ENCODE data around the gene DIP2C.
"Not testable (repeated sequence)": the region's sequence is repeated elsewhere in the genome, so short reads cannot be mapped to it uniquely, and the experiment has no call there.

Gene DIP2C

DNA sequence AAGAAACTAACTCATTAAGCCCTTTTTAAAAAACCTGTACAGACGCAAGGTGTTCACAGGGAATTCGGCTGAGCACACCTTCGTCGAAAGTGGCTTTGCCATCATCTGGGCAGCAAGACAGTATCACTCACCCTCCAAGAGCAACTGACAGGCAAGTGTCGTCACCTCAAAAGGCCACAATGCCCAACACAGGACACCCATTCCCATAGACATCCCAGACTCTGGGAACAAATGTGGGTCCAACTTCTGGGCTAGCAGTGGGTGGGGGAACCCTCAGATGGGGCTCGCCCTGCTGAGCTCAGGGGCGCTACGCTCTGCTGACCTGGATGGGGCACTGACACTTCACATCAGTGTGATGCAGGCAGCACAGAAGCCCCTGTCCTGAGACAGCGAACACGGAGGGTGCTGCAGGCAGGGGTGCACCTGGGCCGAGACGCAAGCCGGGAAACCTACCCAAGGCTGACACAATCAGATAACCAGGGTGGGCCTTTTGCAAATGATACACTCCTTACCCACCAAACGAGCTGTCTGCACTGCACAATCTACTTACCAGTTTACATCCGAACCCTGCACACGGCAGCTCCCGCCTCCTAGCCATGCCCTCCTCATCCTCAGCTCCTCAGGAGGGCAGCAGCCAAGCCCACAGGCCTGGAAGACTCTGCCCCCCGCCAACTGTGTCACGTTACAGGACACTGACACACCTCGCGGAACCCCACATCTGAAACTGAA, 1.7 kb downstream of the DIP2C start:
- Mint-ChIP-seq H3K27ac (no peak overlapping the region), H3K36me3 (ENCODE audit: low read depth) (no peaks in the 10 kb centered on the region), H3K27me3 (peaks cover 52% of the 10 kb centered on the region), H3K9me3 (no peaks in the 10 kb centered on the region), H3K4me3 (no peak overlapping the region), H3K4me1 (ENCODE audit: low read depth) (peaks cover 5% of the 10 kb centered on the region)

DNA sequence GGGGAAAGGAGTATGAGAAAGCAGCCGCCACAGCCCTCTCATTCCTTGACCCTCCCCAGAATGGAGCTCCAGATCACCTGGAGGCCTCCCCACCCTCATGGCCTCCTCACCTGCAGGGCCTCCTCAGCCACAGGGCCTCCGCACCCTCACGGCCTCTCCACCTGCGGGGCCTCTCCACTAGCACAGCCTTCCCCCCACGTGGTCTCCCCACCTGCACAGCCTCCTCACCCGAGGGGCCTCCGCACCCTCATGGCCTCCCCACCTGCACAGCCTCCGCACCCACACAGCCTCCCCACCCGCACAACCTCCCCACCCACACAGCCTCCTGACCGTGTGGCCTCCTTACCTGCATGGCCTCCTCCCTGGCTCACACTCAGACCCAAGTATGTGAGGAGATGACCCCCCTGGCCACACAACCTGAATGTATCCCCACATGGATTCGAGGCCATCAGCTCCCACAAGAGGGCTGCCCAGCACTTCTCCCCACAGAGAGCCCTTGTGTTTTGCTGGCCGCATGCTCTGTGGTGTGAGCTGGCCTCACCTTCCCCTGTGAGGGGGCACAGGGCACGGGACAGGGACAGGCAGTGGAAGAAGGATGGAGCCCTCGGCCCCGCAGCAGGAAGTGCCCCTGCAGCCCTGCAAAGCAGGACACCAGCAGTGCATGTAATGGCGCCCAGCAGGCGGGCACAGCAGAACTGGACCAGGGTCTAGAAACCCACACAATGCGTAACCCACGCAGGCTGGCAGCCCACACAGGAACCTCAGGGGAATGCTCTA, 3.1 kb downstream of the DIP2C start:
- Mint-ChIP-seq H3K4me3 (no peak overlapping the region), H3K36me3 (ENCODE audit: low read depth) (no peaks in the 10 kb centered on the region), H3K4me1 (ENCODE audit: low read depth) (peaks cover 5% of the 10 kb centered on the region), H3K9me3 (no peaks in the 10 kb centered on the region), H3K27me3 (peaks cover 42% of the 10 kb centered on the region), H3K27ac (no peak overlapping the region)

DNA sequence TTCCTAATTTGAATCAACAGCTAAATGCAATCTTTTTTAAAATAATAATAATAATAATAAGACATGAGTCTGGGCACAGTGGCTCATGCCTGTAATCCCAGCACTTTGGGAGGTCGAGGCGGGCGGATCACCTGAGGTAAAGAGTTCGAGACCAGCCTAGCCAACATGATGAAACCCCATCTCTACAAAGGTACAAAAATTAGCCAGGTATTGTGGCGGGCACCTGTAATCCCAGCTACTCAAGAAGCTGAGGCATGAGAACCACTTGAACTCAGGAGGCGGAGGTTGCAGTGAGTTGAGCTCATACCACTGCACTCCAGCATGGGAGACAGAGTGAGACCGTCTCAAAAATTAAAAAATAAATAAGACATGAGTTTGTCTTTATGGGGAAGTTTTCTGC, 3.9 kb downstream of the DIP2C start:
- Mint-ChIP-seq H3K27me3 (peaks cover 35% of the 10 kb centered on the region), H3K4me1 (ENCODE audit: low read depth) (peaks cover 4% of the 10 kb centered on the region), H3K9me3 (no peaks in the 10 kb centered on the region), H3K27ac (no peak overlapping the region), H3K4me3 (no peak overlapping the region), H3K36me3 (ENCODE audit: low read depth) (no peaks in the 10 kb centered on the region)

DNA sequence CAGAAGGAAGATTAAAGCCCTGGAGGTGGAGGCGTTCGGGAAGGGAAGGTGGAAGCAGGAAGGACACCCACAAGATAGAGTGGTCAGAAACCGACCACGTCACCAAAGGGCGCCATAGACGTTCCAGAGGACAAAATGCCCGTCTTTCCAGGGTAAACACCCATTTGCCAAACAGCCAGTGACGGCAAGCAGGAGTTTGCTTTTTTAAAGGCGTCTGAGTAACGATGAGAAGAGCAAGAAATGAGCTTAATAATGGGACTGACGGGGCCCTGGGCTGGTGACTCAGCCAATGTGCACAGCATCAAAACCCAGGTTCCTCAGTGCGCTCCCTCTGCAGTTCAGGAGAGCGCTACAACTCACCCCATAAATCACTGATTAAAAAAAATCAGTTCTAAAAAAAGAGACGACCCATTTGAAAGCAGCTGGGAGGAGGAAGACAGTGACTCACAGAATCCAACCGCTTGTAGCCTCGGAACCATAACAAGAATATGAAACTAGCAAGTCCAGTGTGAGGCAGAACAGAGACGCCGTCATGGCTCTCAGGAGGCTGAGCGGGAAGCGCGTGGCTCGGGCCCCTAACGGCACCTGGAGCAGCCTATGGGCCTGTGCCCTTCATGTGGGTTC, 5.9 kb downstream of the DIP2C start:
- no peak overlapping the region for H3K27ac Mint-ChIP-seq
- no peaks in the 10 kb centered on the region for H3K36me3 Mint-ChIP-seq (ENCODE audit: low read depth)
- peaks cover 33% of the 10 kb centered on the region for H3K27me3 Mint-ChIP-seq
- no peaks in the 10 kb centered on the region for H3K4me1 Mint-ChIP-seq (ENCODE audit: low read depth)
- no peaks in the 10 kb centered on the region for H3K9me3 Mint-ChIP-seq
- no peak overlapping the region for H3K4me3 Mint-ChIP-seq

DNA sequence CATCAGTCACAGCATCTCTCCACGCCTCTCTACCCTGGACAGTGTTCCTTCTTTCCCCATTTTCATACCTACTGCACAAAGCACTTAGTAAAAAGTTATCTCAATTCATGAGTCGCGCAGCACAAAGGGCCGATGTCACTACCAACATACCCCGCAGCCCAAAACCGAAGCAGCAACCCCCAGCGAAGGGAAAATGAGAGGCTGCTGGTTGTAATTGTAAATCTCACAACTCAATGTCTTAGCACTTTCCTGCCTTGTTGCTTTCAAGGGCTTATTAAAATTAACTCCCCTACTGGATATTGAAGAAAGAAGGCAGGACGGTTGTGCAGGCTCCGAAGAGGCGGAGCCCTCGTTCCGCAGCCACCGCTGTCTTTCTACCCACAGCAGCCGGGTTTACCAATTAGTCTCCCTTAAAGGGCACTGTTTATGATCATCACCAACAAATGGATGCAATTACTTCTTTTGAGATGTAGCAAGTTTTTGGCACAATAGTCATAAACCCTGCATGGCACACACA, 6.5 kb downstream of the DIP2C start:
- Mint-ChIP-seq H3K4me3 (no peak overlapping the region), H3K36me3 (ENCODE audit: low read depth) (no peaks in the 10 kb centered on the region), H3K4me1 (ENCODE audit: low read depth) (no peaks in the 10 kb centered on the region), H3K27ac (no peak overlapping the region), H3K27me3 (peaks cover 27% of the 10 kb centered on the region), H3K9me3 (no peaks in the 10 kb centered on the region)

DNA sequence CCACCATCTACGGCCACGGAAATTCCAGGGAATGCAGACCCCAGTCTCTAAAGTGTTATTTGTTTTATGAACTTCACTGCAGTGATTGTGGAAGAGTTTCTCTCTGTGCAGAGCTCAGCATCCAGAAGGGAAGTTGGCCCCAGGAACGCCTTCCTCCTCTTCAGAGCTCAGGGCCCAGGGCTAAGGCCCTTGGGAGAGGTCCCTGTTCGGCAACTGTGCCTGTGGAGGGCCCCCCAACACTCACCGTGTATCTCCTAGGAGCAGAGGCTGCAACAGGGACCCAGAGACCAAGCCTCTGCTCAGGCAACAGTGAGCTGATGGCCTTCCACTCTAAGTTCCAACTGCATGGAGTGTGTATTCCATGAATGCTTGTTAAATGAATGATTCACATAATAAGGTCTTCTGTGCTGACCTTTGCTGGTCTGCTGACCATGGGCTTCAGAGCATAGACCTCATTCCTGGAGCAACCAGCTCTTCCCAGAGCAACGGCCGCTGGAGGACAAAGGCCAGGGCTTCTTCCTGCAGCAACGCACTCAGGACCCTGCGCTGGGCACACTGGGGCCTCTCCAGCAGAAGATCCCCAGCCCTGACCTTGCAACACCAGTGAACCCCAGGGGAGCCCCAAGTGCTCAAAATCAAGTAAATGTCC, 7.7 kb downstream of the DIP2C start:
- Mint-ChIP-seq H3K4me1 (ENCODE audit: low read depth) (no peaks in the 10 kb centered on the region), H3K36me3 (ENCODE audit: low read depth) (no peaks in the 10 kb centered on the region), H3K27ac (no peak overlapping the region), H3K4me3 (no peak overlapping the region), H3K27me3 (peaks cover 18% of the 10 kb centered on the region), H3K9me3 (no peaks in the 10 kb centered on the region)

- Mint-ChIP-seq H3K4me3 (no peak overlapping the region), H3K4me1 (ENCODE audit: low read depth) (no peaks in the 10 kb centered on the region), H3K36me3 (ENCODE audit: low read depth) (no peaks in the 10 kb centered on the region), H3K27me3 (peaks cover 15% of the 10 kb centered on the region), H3K27ac (no peak overlapping the region), H3K9me3 (no peaks in the 10 kb centered on the region)
Observed at GRCh38 chr10:680745-681144, 8.7 kb downstream of the DIP2C start.

- Mint-ChIP-seq H3K4me1 (ENCODE audit: low read depth) (no peaks in the 10 kb centered on the region), H3K36me3 (ENCODE audit: low read depth) (no peaks in the 10 kb centered on the region), H3K27me3 (peaks cover 15% of the 10 kb centered on the region), H3K27ac (no peak overlapping the region), H3K9me3 (no peaks in the 10 kb centered on the region), H3K4me3 (no peak overlapping the region)
Observed at GRCh38 chr10:680146-680545, 9.3 kb downstream of the DIP2C start.

DNA sequence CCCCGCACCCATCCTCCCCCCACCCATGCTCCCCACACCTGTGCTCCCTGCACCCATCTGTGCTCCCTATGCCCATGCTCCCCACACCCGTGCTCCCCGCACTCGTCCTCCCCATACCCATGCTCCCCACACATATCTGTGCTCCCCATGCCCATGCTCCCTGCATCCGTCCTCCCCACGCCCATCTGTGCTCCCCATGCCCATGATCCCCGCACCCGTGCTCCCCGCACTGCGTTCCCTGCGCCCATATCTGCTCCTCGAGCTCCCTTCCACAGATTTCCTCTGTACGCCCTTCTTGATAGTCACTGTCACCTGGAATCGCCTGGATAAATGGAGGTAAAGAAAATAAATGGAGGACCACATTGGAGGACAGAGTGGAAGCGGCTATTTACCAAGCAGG, 9.9 kb downstream of the DIP2C start:
- Mint-ChIP-seq H3K9me3 (no peaks in the 10 kb centered on the region), H3K4me1 (ENCODE audit: low read depth) (no peaks in the 10 kb centered on the region), H3K27me3 (peaks cover 15% of the 10 kb centered on the region), H3K4me3 (no peak overlapping the region), H3K36me3 (ENCODE audit: low read depth) (no peaks in the 10 kb centered on the region), H3K27ac (no peak overlapping the region)

DNA sequence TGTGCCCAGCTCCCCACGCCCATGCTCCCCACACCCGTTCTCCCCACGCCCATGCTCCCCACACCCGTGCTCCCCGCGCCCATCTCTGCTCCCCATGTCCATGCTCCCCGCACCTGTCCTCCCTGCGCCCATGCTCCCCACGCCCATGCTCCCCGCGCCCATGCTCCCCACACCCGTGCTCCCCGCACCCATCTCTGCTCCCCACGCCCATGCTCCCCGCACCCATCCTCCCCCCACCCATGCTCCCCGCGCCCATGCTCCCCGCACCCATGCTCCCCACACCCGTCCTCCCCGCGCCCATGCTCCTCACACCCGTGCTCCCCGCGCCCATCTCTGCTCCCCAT, 10.8 kb downstream of the DIP2C start:
- H3K9me3 Mint-ChIP-seq; H3K4me1 Mint-ChIP-seq (ENCODE audit: low read depth); H3K4me3 Mint-ChIP-seq; H3K27ac Mint-ChIP-seq; H3K36me3 Mint-ChIP-seq (ENCODE audit: low read depth): not testable (repeated sequence)
- peaks cover 19% of the 10 kb centered on the region for H3K27me3 Mint-ChIP-seq

DNA sequence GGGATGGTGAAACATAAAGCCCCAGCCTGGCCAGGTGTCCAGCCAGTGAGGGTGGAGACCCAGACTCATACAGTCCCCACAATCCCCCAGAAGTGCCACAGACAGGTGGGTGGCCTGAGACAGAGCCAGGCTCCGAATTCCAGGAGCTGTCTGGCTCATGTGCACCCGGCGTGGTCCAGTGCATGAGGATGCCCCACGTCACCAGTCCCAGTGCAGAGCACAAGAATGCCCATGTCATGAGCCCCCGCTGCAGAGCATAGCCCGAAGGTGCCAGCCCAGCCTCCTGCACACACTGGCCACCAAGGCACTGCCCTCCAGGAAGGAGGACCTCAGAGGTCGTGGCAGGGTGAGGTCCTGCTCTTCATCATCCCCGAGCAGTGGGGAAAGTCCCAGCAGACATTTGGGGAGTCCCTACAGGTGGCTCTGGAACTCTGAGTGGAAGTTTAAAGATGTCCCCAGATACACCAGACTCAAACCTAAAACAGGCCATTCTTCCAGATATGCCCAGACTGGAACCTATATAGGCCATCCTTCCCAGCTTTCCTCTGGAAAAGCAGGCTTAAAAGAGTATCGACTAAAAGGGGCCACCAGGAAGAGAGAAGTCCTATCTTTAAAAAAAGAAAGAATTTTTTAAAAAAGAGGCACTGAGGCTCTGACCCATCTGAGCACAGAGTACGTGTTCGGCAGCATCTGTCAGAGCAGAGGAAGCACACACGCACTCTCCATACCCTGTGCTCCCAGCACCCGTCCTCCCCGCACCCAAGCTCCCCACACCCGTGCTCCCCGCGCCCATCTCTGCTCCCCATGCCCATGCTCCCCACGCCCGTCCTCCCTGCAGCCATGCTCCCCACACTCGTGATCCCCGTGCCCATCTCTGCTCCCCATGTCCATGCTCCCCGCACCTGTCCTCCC, 11.5 kb downstream of the DIP2C start:
- Mint-ChIP-seq H3K4me1 (ENCODE audit: low read depth) (no peaks in the 10 kb centered on the region), H3K4me3 (no peak overlapping the region), H3K27me3 (peaks cover 18% of the 10 kb centered on the region), H3K27ac (no peak overlapping the region), H3K9me3 (no peaks in the 10 kb centered on the region), H3K36me3 (ENCODE audit: low read depth) (no peaks in the 10 kb centered on the region)

DNA sequence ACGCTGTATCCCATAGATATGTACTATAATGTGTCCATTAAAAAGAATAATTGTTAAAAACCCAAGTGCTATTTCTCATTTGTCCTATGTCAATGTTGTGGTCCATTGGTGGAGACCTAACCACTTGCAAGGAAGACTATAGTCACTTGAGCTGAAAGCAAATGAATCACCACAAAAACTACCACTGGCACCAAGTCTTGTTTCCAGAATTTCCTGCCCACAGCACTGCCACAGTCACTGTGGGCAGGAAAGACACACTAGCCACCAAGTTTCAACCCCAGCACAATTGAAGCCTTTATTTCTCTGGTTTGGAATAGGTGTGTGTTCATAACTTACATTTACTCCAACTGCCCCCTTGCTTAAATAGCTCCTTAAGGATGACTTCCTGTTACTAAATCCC, 12.4 kb downstream of the DIP2C start:
- Mint-ChIP-seq H3K36me3 (ENCODE audit: low read depth) (no peaks in the 10 kb centered on the region), H3K27ac (no peak overlapping the region), H3K27me3 (peaks cover 18% of the 10 kb centered on the region), H3K4me1 (ENCODE audit: low read depth) (no peaks in the 10 kb centered on the region), H3K4me3 (no peak overlapping the region), H3K9me3 (no peaks in the 10 kb centered on the region)

DNA sequence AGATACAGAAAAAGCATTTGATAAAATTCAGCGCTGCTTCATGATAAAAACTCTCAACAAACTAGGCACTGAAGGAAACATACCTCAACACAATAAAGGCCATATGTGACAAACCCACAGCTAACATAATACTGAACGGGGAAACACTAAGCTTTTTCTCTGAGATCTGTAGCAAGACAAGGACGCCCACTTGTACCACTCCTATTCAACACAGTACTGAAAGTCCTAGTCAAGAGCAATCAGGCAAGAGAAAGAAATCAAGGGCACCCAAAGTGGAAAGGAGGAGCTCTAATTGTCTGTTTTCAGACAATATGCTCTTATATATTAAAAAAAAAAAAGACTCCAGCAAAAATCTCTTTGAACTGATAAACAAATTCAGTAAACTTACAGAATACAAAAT, 13.3 kb downstream of the DIP2C start:
- Mint-ChIP-seq H3K27ac (no peak overlapping the region), H3K4me3 (no peak overlapping the region), H3K36me3 (ENCODE audit: low read depth) (no peaks in the 10 kb centered on the region), H3K4me1 (ENCODE audit: low read depth) (no peaks in the 10 kb centered on the region), H3K9me3 (no peaks in the 10 kb centered on the region), H3K27me3 (peaks cover 18% of the 10 kb centered on the region)

- Mint-ChIP-seq H3K27me3 (peaks cover 18% of the 10 kb centered on the region), H3K27ac (no peak overlapping the region), H3K4me3 (no peak overlapping the region), H3K9me3 (no peaks in the 10 kb centered on the region), H3K36me3 (ENCODE audit: low read depth) (no peaks in the 10 kb centered on the region), H3K4me1 (ENCODE audit: low read depth) (no peaks in the 10 kb centered on the region)
Observed at GRCh38 chr10:675532-675931, 13.9 kb downstream of the DIP2C start.
